HAP-1 (cell line): ENCODE results near the gene OVCA2.
"Not testable (repeated sequence)": the region's sequence is repeated elsewhere in the genome, so short reads cannot be mapped to it uniquely, and the experiment has no call there.

Experiments used
- DNase-seq, 2 experiments: peaks; one replicate each; pipeline ENCODE4 v3.0.0-alpha.2; 2016 to 2020; ENCODE audit warnings: low spot score in 2 of 2
- H3K27me3 ChIP-seq: fragments of 250-450 bp; sonication (Bioruptor Pico); 2 replicates; pipeline ENCODE4 v1.5.1; 2020; ENCODE audit warnings: low read depth, mild to moderate bottlenecking, moderate library complexity
- H3K36me3 ChIP-seq: fragments of 250-450 bp; sonication (Bioruptor Pico); replicated peaks from 2 replicates; pipeline ENCODE4 v1.5.1; 2020; ENCODE audit warnings: mild to moderate bottlenecking
- H3K4me1 ChIP-seq: fragments of 250-450 bp; sonication (Bioruptor Pico); 2 replicates; pipeline ENCODE4 v1.5.1; 2020; ENCODE audit warnings: mild to moderate bottlenecking
- H3K4me3 ChIP-seq: fragments of 250-450 bp; sonication (Bioruptor Pico); 2 replicates; pipeline ENCODE4 v1.5.1; 2020; ENCODE audit warnings: mild to moderate bottlenecking, moderate library complexity
- H3K9me3 ChIP-seq: fragments of 250-450 bp; sonication (Bioruptor Pico); 2 replicates; pipeline ENCODE4 v1.5.1; 2020; ENCODE audit warnings: mild to moderate bottlenecking, moderate library complexity
- in situ Hi-C: fragments of 300-500 bp; cut with MboI; formaldehyde crosslinking; loops from 3 replicates; pipeline ENCODE4 v1.14.3; 2020; ENCODE audit warnings: low sequenced_read_pairs, inconsistent platforms, mixed read lengths

Gene OVCA2

DNA sequence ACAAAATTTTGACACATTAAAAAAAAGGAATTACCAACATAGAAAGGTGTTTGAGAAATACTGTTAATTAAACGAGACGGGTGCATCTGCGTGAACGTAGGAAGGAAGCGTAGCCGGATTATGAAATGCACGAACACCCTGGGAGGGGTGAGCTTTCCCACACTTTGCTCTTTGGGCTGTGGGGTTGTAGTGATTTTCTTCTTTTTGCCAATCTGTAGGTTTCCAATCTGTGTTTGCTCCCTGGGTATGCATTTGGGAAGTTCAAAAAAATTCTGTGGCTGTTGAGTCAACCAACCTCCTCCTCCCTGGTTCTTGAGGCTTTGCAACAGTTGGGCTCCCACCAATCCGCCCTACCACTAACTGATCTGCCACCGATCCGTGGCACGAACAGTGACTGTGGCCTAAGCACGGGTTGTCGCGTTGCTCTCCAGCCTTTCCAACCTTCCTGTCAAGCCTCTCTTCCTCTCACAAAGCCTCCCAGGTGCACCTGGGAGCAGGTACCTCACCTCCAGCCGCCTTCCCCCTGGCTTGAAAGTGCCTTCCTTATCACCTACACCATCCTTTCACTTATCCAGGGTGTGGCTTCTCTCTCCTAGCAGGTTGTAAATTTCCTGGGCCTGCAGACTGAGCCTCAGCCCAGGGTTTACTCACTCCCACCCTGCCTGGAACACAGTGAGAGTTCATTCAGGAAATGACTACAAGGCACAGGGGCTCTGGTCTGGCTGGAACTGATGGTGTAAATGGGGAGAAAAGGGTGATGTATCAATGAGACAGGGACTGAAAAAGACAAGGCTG is 33.3 kb upstream of the OVCA2 start:
- no peaks in the 10 kb centered on the region for H3K9me3 ChIP-seq
- in situ Hi-C loops: no loop called here
- H3K4me3 ChIP-seq: no peak overlapping the region
- H3K27me3 ChIP-seq: no peaks in the 10 kb centered on the region
- H3K4me1 ChIP-seq: no peaks in the 10 kb centered on the region; the same call in 1 of the 2 replicates
- DNase-seq: no peak
- H3K36me3 ChIP-seq: no peaks in the 10 kb centered on the region

DNA sequence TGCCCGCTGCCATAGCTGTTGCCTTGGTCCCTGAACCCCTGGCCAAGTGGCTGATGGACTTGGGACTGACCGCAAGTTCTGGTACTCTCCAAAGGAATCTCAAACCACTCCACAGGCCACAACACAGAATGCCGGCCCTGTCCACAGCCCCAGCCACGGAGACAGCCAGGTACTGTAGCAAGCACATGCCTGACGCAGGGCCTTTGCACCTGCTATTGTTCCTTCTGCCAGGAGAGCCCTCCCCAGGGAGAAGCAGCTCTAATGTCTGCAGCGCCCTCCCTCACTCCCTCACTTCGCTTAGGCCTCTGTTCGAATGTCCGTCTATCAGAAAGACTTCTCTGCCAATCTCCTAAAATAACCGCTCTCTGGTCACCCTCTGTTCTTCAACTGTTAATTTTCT is 32.1 kb upstream of the OVCA2 start:
- no peak for DNase-seq
- Histone ChIP-seq H3K4me3 (no peak overlapping the region), H3K27me3 (no peaks in the 10 kb centered on the region), H3K36me3 (no peaks in the 10 kb centered on the region), H3K4me1 (no peaks in the 10 kb centered on the region; the same call in 1 of the 2 replicates), H3K9me3 (no peaks in the 10 kb centered on the region)
- in situ Hi-C loops: no loop called here

DNA sequence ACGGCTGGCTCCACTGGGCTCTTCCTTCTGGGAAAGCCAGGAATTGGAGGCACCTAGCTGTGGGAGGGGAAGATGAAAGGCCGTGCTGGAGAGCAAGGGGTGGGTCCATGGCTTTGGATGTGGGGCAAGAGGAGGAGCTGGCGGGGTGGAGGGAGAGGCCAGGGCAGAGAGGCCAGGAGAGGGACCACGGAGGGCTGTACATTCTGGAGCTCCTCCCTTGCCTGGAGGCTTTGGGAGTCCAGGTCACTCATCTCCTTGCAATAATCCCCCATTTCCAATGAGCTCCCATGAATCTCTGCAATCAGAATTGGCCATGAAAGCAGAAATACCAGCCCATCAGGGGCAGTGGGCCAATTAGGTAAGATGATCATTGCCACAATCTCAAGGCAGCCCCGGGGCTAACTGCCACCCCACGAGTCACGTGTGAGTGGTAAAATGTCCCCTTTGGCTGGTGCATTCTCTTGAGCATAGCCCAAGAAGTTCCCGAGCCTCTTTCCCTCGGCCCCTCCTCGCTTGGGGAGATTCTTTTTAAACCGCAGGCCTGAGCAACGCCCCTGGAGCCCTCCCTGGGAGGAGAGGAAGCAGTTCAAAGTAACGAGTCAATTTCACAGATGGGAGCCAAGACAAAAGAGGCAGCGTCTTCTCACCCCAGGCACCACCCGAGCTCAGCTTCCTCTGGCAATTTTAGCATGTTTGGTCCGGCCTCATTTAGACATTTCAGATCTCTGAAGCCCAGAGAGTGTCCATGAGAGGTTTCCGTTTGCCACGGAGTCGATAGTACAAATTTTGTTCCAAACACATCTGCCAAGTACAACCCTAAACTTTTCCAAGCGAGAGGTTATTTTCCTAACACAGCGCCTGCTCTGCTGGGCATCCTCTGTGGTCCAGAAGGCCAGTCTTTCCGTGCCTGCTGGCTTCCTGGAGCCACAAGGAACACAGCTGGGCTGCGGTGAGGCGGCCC is 30.1 kb upstream of the OVCA2 start:
- DNase-seq: peak in 1 of 2 experiments; percentile 54
- no peaks in the 10 kb centered on the region for H3K27me3 ChIP-seq
- no peaks in the 10 kb centered on the region; the same call in 1 of the 2 replicates for H3K4me1 ChIP-seq
- H3K9me3 ChIP-seq: no peaks in the 10 kb centered on the region
- in situ Hi-C loops: no loop called here
- H3K36me3 ChIP-seq: no peaks in the 10 kb centered on the region
- no peak overlapping the region for H3K4me3 ChIP-seq

DNA sequence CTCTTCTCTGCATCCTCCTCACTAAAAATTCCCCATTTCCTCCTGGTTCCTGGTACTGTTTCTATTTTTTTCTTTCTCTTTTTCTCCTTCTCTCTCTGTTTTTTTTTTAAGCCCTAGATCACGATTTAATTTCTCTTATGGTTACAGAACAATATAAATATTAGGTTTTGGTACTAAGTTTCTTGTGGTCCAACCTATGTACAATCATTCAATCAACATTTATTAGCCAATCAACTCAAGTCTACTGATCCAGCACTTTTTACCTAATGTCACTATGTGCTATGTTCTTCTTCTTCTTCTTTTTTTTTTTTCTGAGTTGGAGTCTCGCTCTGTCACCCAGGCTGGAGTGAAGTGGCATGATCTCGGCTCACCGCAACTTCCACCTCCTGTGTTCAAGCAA is 29.3 kb upstream of the OVCA2 start:
- no peaks in the 10 kb centered on the region for H3K27me3 ChIP-seq
- no peak overlapping the region for H3K4me3 ChIP-seq
- no peaks in the 10 kb centered on the region for H3K9me3 ChIP-seq
- DNase-seq: no peak
- H3K36me3 ChIP-seq: no peaks in the 10 kb centered on the region
- no peaks in the 10 kb centered on the region; the same call in 1 of the 2 replicates for H3K4me1 ChIP-seq
- in situ Hi-C loops: no loop called here

DNA sequence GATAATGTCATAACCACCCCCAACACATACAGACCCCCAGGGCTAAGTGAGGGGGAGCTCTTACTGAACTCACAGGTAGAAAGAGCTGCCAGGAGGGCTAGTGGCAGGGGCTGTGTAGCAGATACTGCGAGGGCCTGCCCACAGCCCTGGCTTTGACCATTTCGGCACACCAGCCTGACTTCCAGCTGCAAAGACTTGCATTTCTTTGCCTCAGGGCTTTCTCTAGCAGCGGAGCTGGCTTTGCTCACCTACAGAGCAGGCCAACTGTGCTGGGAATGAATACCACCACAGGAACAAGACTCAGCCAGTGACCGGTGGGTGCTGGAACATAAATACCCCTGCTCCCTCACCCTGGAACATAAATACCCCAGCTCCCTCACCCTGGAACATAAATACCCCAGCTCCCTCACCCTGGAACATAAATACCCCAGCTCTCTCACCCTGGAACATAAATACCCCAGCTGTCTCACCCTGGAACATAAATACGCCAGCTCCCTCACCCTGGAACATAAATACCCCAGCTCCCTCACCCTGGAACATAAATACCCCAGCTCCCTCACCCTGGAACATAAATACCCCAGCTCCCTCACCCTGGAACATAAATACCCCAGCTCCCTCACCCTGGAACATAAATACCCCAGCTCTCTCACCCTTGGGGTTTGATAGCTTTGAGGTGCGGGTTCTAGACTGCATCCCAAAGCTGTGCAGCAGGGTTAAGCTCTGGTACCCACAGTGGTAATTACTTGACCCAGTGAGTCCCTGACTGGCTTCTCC is 28.4 kb upstream of the OVCA2 start:
- in situ Hi-C loops, H3K27me3 ChIP-seq, H3K9me3 ChIP-seq, H3K4me3 ChIP-seq, H3K4me1 ChIP-seq, DNase-seq, H3K36me3 ChIP-seq: not testable (repeated sequence)

DNA sequence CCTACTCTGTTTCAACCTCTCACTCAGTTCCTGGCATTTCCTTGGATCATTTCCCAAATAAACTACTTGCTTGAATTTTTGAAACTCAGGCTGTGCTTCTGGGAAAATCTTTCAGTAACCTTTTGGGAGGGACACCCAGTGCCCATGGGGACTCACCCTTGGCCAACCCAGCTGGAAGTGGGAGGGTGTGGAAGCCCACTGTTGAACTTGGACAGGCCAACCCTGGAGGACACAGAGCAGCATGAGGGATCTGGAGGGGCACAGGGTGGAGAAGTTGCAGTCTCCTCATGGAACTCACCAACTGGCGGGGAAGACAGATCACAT is 27.9 kb upstream of the OVCA2 start:
- H3K4me1 ChIP-seq: no peaks in the 10 kb centered on the region; the same call in 1 of the 2 replicates
- DNase-seq: no peak
- H3K27me3 ChIP-seq: no peaks in the 10 kb centered on the region

DNA sequence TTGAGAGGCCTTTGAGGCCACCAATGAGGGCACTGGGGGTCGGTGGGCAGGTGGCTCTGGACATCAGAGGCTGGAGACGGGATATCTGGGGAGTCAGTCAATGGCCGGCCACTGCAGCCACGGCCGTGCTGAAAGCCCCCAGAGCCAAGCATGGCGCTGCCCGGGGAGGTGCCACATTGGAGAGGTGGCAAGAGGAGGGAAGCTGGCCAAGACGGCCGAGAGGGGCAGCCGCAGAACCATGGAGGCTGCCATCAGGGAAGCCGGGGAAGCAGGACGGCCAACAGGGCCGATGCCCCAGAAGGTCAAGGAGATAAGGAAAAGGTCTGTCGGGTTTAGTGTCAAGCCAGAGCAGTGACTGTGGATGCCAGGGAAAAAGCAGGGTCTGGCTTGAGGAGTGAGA is 26.5 kb upstream of the OVCA2 start:
- Histone ChIP-seq H3K4me3 (no peak overlapping the region), H3K27me3 (no peaks in the 10 kb centered on the region), H3K36me3 (no peaks in the 10 kb centered on the region), H3K4me1 (no peaks in the 10 kb centered on the region; the same call in 1 of the 2 replicates), H3K9me3 (no peaks in the 10 kb centered on the region)
- in situ Hi-C loops: no loop called here
- no peak for DNase-seq

More for the DNA sequence above, 27.9 kb upstream of the OVCA2 start:
- Histone ChIP-seq H3K9me3 (no peaks in the 10 kb centered on the region), H3K36me3 (no peaks in the 10 kb centered on the region), H3K4me3 (no peak overlapping the region)
- in situ Hi-C loops: no loop called here

DNA sequence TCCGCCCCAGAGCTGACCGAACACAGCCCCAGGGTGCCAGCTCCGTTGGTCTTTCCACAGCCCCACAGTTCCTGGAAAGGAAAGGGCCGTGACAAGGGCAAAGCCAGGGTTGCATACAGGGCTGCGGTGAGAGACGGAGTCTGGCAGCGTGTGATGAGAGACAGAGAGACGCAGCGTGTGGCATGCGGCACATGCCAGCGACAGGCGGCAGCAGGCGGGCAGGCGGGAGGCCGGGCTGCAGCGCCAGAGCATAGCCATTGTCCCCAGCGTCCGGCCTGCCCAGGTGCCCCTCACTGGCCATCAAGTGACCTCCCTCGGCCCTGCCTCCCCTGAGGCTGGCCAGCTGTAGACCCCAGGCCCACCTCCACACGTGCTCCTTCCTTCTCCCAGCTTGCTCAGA is 25.3 kb upstream of the OVCA2 start:
- in situ Hi-C loops: no loop called here
- DNase-seq: no peak
- Histone ChIP-seq H3K36me3 (no peaks in the 10 kb centered on the region), H3K27me3 (no peaks in the 10 kb centered on the region), H3K9me3 (no peaks in the 10 kb centered on the region), H3K4me3 (no peak overlapping the region), H3K4me1 (no peaks in the 10 kb centered on the region; the same call in 1 of the 2 replicates)

DNA sequence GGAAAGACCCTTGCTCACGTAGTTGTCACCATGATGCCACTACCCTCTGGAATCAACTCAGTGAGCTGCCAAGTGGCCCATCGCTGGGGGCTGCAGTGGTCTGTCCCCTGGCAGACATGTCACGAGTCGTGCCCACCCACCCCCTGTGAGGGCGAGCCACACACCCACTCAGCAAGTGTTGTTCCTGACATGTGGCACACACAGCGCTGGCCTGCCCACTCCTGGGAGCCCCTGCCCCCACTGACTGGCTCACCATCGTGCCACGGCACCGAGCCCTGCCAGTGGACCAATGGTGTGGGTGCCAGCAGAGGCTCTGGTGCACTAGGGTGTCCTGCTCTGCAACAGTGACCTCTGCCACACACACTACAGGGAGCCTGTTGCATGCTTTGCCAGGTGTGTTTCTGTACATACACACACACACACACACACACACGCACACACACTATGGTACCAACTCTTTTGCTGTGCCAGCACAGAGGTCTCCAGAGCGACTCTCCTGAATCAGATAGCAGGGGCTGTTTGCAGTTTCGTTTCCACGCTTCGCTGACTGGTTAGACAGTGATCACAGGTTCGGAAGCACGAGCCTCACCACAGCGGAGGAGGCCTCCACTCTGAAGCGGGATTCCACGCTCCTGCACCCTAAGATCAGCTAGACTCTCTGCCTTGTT is 24.4 kb upstream of the OVCA2 start:
- Histone ChIP-seq H3K9me3 (no peaks in the 10 kb centered on the region), H3K4me1 (no peaks in the 10 kb centered on the region), H3K27me3 (no peaks in the 10 kb centered on the region), H3K36me3 (no peaks in the 10 kb centered on the region), H3K4me3 (no peak overlapping the region)
- DNase-seq: no peak
- in situ Hi-C loops: no loop called here

DNA sequence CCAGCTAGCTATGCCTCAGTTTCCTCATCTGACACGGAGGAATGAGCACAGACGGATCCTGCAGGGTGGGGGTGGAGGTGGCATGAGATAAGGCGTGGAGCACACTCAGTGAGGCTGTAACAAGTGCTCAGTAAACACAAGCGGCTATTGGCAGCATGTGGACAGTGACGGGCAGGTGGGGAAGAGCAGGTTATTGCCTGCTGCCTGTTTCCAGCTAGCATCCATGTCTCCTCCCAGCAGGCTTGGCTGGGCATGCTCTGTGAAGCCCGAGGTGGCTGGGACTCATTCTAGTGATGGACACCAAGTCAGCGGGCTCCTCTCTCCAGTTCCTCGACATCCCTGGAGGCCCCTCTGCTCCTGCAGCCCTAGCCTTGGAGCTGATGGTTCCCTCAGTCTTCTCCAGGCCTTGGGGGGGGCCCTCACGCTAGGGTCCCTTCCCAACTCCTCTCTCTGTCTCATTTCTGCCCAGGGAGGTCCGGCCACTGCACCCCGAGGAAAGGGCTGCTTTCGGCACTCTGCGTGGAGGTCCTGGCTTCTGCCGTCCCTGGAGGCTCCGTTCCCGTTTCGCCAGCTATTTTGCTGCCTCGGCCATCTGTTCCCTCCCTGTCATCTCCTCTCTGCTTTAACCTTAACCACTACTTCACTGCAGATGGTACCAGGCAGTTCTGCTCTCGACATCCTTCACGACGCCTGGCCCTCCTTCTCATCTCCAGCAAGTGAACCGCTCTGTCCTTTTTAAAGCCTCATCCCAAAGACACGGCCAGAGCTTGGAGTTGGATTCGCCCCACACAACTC is 22.9 kb upstream of the OVCA2 start:
- H3K4me3 ChIP-seq: no peak overlapping the region
- H3K27me3 ChIP-seq: no peaks in the 10 kb centered on the region
- no peaks in the 10 kb centered on the region for H3K36me3 ChIP-seq
- H3K9me3 ChIP-seq: no peaks in the 10 kb centered on the region
- no peak for DNase-seq
- peaks cover 2% of the 10 kb centered on the region; the same call in 1 of the 2 replicates for H3K4me1 ChIP-seq
- in situ Hi-C loops: no loop called here

DNA sequence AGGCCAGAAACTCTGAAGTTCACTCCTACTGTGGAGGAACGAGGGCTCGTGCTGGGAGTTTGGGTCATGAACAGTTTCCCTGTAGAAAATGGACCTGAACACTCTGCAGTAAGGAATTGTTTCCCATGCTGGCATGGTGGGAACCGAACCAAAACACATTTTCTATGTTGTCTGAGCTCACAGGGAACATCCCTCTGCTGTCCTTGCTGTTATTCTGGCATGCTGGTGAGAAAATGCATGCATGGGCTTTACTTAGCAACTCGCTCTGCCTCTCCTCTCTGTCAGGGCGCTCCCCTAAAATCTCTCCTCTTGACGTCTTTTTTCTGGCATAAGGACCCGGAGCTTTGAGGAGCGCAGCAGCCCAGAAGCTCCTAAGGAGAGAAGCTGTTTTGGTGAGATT is 22.1 kb upstream of the OVCA2 start:
- in situ Hi-C loops: no loop called here
- no peaks in the 10 kb centered on the region for H3K36me3 ChIP-seq
- no peaks in the 10 kb centered on the region for H3K27me3 ChIP-seq
- H3K9me3 ChIP-seq: no peaks in the 10 kb centered on the region
- DNase-seq: no peak
- H3K4me3 ChIP-seq: no peak overlapping the region
- peaks cover 2% of the 10 kb centered on the region; the same call in 1 of the 2 replicates for H3K4me1 ChIP-seq

DNA sequence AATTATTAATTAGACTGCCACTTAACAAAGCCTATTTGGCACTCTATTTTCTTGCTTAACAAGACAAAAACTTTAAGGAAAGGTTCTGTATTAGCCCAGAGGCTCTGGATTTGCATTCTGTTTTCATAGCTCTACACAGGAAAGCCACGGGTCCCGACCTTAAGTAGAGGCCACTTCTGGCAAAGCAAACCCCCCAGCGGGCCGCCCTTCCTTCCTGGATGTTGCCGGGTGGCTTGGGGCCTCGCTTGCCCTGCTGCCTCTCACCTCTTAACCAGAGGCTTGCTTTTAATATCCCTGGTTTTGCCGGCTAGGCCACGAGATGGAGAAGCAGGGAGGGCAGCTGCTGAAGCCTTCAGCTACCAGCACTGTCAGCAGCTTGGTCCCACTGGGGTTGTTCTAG is 21.1 kb upstream of the OVCA2 start:
- Histone ChIP-seq H3K4me1 (peaks cover 2% of the 10 kb centered on the region; the same call in 1 of the 2 replicates), H3K36me3 (no peaks in the 10 kb centered on the region), H3K4me3 (no peak overlapping the region), H3K9me3 (no peaks in the 10 kb centered on the region), H3K27me3 (no peaks in the 10 kb centered on the region)
- no peak for DNase-seq
- in situ Hi-C loops: no loop called here
